Measurements from ENCODE around the gene TCF7L2.

DNA sequence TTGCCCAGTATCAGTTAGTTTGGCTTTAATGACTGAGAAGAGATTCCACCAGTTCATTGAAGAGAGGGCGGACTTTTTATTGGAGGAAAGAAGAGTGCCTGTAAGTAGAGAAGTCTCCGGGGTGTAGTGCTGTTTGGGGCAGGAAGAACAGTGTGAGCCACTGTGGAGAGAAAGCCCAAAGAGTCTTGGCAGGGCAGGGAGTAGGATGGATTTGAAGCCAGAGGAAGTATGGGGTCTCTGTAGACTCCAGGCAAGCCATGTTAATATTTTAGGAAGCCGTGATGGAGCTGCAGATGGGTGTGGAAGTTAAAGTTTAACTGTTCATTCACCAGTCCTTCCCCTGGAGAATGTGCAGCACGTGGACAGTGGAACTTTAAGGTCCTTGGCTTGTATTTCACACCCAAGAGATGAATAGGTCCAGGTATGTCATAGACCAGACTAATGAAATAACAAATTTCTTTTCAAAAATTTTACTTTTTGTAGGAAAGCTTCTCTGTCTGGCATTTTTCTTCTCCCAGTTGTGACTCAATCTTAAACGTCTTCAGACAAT, 54.1 kb downstream of the TCF7L2 start:
- no peak for TF ChIP-seq EZH2 (IDR thresholded peaks at IDR 0.05; ENCODE audit: low read length, missing control alignments)
- TF ChIP-seq, protein P1, sequence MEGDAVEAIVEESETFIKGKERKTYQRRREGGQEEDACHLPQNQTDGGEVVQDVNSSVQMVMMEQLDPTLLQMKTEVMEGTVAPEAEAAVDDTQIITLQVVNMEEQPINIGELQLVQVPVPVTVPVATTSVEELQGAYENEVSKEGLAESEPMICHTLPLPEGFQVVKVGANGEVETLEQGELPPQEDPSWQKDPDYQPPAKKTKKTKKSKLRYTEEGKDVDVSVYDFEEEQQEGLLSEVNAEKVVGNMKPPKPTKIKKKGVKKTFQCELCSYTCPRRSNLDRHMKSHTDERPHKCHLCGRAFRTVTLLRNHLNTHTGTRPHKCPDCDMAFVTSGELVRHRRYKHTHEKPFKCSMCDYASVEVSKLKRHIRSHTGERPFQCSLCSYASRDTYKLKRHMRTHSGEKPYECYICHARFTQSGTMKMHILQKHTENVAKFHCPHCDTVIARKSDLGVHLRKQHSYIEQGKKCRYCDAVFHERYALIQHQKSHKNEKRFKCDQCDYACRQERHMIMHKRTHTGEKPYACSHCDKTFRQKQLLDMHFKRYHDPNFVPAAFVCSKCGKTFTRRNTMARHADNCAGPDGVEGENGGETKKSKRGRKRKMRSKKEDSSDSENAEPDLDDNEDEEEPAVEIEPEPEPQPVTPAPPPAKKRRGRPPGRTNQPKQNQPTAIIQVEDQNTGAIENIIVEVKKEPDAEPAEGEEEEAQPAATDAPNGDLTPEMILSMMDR (conservative IDR thresholded peaks at IDR 0.05 in 1 of 2, IDR thresholded peaks at IDR 0.05 in 1 of 2; ENCODE audit: low read depth in 1 of 2, low read length in 2 of 2) = no peak
